Neuronal stem cell (in vitro differentiated cells): ENCODE measurements around the gene CNN3.

Experiments
- DNase-seq: peaks from one replicate; pipeline ENCODE4 v3.0.0-alpha.2; 2013; ENCODE audit warnings: low spot score
- H2AFZ ChIP-seq: one replicate; pipeline ENCODE4 v1.6.1; 2013; ENCODE audit warnings: mild to moderate bottlenecking, low read length, inconsistent platforms
- H2AK5ac ChIP-seq: 2 replicates; pipeline ENCODE4 v1.6.1; 2013; ENCODE audit warnings: low read depth, mild to moderate bottlenecking, inconsistent platforms, low read length, moderate library complexity, mixed read lengths
- H2BK120ac ChIP-seq: 2 replicates; pipeline ENCODE4 v1.6.1; 2013; ENCODE audit warnings: low read depth, mild to moderate bottlenecking, inconsistent platforms, low read length, moderate library complexity, mixed read lengths
- H2BK12ac ChIP-seq: one replicate; pipeline ENCODE4 v1.6.1; 2013; ENCODE audit warnings: low read length, inconsistent platforms
- H2BK15ac ChIP-seq: 2 replicates; pipeline ENCODE4 v1.6.1; 2013; ENCODE audit warnings: mild to moderate bottlenecking, low read length, inconsistent platforms, mixed read lengths
- H2BK5ac ChIP-seq: one replicate; pipeline ENCODE4 v1.6.1; 2013; ENCODE audit warnings: inconsistent platforms, mild to moderate bottlenecking, low read length, moderate library complexity
- H3K14ac ChIP-seq: one replicate; pipeline ENCODE4 v1.6.1; 2013; ENCODE audit warnings: low read length, inconsistent platforms
- H3K18ac ChIP-seq: 2 replicates; pipeline ENCODE4 v1.6.1; 2013; ENCODE audit warnings: low read length, inconsistent platforms
- H3K23ac ChIP-seq: 2 replicates; pipeline ENCODE4 v1.6.1; 2013; ENCODE audit warnings: low read depth, mild to moderate bottlenecking, mixed read lengths, low read length, inconsistent platforms; ENCODE audit not compliant: poor library complexity
- H3K27ac ChIP-seq: replicated peaks from 3 replicates; pipeline ENCODE4 v1.5.1; 2013; ENCODE audit warnings: low read length, inconsistent platforms
- H3K27me3 ChIP-seq, 3 experiments: 2 replicates each; pipeline ENCODE4 v1.6.1; 2013; ENCODE audit warnings: low read length in 3 of 3, mild to moderate bottlenecking in 2 of 3, inconsistent platforms in 1 of 3, low read depth in 1 of 3, mixed read lengths in 1 of 3, moderate library complexity in 1 of 3; ENCODE audit not compliant: control insufficient read depth in 3 of 3, insufficient read depth in 3 of 3
- H3K36me3 ChIP-seq, 2 donors: replicated peaks in 1 of 2; 2 replicates each; pipeline ENCODE4 v1.6.1; 2013; ENCODE audit warnings: low read length in 2 of 2; ENCODE audit not compliant: control insufficient read depth in 2 of 2, insufficient read depth in 2 of 2
- H3K4ac ChIP-seq: 2 replicates; pipeline ENCODE4 v1.6.1; 2013; ENCODE audit warnings: inconsistent platforms, mild to moderate bottlenecking, low read length, moderate library complexity
- H3K4me1 ChIP-seq, 2 donors: 1 replicate in 1 of 2; 2 replicates in 1 of 2; pipeline ENCODE4 v1.6.1; 2013; ENCODE audit warnings: low read length in 2 of 2, low read depth in 1 of 2; ENCODE audit not compliant: control insufficient read depth in 2 of 2, insufficient read depth in 1 of 2
- H3K4me2 ChIP-seq: one replicate; pipeline ENCODE4 v1.6.1; 2013; ENCODE audit warnings: mild to moderate bottlenecking, low read length, inconsistent platforms; ENCODE audit not compliant: insufficient read depth, poor library complexity, severe bottlenecking
- H3K4me3 ChIP-seq, 2 donors: 2 replicates each; pipeline ENCODE4 v1.5.1; 2013; ENCODE audit warnings: low read length in 2 of 2, mild to moderate bottlenecking in 2 of 2, inconsistent platforms in 1 of 2, moderate library complexity in 1 of 2
- H3K79me1 ChIP-seq: one replicate; pipeline ENCODE4 v1.6.1; 2013; ENCODE audit warnings: low read depth, mild to moderate bottlenecking, inconsistent platforms, low read length, moderate library complexity
- H3K9ac ChIP-seq: one replicate; pipeline ENCODE4 v1.6.1; 2013; ENCODE audit warnings: mild to moderate bottlenecking, low read depth, low read length, inconsistent platforms; ENCODE audit not compliant: poor library complexity
- H3K9me3 ChIP-seq, 2 donors: replicated peaks in 1 of 2; 2 replicates each; pipeline versions ENCODE3 to v1.6.1; 2013; ENCODE audit warnings: low read length in 2 of 2, mild to moderate bottlenecking in 2 of 2, inconsistent platforms in 1 of 2, low read depth in 1 of 2, mixed read lengths in 1 of 2, moderate library complexity in 1 of 2; ENCODE audit not compliant: control insufficient read depth in 2 of 2, insufficient read depth in 1 of 2
- H4K8ac ChIP-seq: one replicate; pipeline ENCODE4 v1.6.1; 2013; ENCODE audit warnings: low read depth, mild to moderate bottlenecking, inconsistent platforms, low read length, moderate library complexity
- H4K91ac ChIP-seq: one replicate; pipeline ENCODE4 v1.6.1; 2013; ENCODE audit warnings: low read length, low read depth, mild to moderate bottlenecking, inconsistent platforms; ENCODE audit not compliant: poor library complexity
- WGBS, 2 donors: extraction: QIAGEN DNeasy Blood & Tissue Kit; methylation state at CpG; one replicate each; pipeline ENCODE4 v1.1.7; 2013; ENCODE audit warnings: missing lambda C conversion rate in 2 of 2, mixed read lengths in 1 of 2; ENCODE audit not compliant: insufficient read length in 2 of 2, insufficient replicate concordance in 1 of 2; ENCODE audit errors: extremely low coverage in 2 of 2; 5-methylcytosine and 5-hydroxymethylcytosine counted together

Gene CNN3

GRCh38 chr1:94876362-94876761, 50.5 kb downstream of the CNN3 start:
- H3K36me3 ChIP-seq: no peaks in the 10 kb centered on the region
- no CpG with 5 or more reads among the region's 3 CpGs for WGBS, 2 donors
- no peak overlapping the region for H2BK5ac ChIP-seq

DNA sequence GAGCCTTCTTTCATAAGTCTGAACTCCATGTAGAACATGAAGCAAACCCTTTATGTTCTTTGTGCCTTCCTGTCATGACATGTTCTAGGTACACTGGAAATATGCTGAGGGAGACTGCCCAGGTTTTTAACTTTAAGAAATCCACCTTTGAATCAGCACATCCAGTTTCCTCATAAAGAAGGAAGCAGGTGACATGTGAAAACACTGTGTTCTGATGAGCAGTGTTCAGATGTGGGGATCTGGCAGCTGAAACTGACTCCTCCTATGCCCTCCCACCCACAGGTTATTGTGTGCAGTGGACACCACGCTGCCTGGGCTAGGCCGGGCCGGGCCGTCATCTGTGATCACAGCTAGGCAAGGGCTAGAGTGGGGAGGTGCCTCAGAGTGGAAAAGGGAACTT, 51.1 kb downstream of the CNN3 start:
- Histone ChIP-seq H3K27me3 (no peaks in the 10 kb centered on the region), H3K14ac (no peak overlapping the region), H2BK5ac (no peak overlapping the region), H2AK5ac (no peak overlapping the region), H3K4me2 (no peak overlapping the region), H2BK120ac (no peak overlapping the region), H3K79me1 (no peaks in the 10 kb centered on the region), H4K91ac (no peak overlapping the region), H3K4me1 (peaks cover 1 to 18% of the 10 kb centered on the region in 2 donors), H2BK12ac (no peak overlapping the region), H4K8ac (no peak overlapping the region), H3K9ac (no peak overlapping the region), H3K4ac (no peak overlapping the region), H3K9me3 (no peaks in the 10 kb centered on the region), H3K4me3 (no peak overlapping the region), H3K27ac (no peak overlapping the region), H3K36me3 (no peaks in the 10 kb centered on the region), H3K18ac (no peak overlapping the region), H3K23ac (no peak overlapping the region), H2AFZ (no peak overlapping the region), H2BK15ac (no peak overlapping the region)
- no CpG with 5 or more reads among the region's 4 CpGs for WGBS, 2 donors
- no peak for DNase-seq

More at GRCh38 chr1:94876362-94876761, 50.5 kb downstream of the CNN3 start:
- H3K4me3 ChIP-seq: no peak overlapping the region
- H3K4me1 ChIP-seq: peaks cover under 1 to 18% of the 10 kb centered on the region in 2 donors
- H3K27ac ChIP-seq: no peak overlapping the region
- H2BK15ac ChIP-seq: no peak overlapping the region
- no peak overlapping the region for H3K18ac ChIP-seq
- no peak overlapping the region for H3K4ac ChIP-seq
- H3K23ac ChIP-seq: no peak overlapping the region
- no peak overlapping the region for H4K91ac ChIP-seq
- no peak overlapping the region for H2AK5ac ChIP-seq
- no peak overlapping the region for H3K4me2 ChIP-seq
- H2BK120ac ChIP-seq: no peak overlapping the region
- H4K8ac ChIP-seq: no peak overlapping the region
- H3K9ac ChIP-seq: no peak overlapping the region
- no peak overlapping the region for H3K14ac ChIP-seq
- no peaks in the 10 kb centered on the region for H3K27me3 ChIP-seq
- no peaks in the 10 kb centered on the region for H3K9me3 ChIP-seq
- no peak overlapping the region for H2AFZ ChIP-seq
- no peak for DNase-seq
- no peaks in the 10 kb centered on the region for H3K79me1 ChIP-seq
- no peak overlapping the region for H2BK12ac ChIP-seq

DNA sequence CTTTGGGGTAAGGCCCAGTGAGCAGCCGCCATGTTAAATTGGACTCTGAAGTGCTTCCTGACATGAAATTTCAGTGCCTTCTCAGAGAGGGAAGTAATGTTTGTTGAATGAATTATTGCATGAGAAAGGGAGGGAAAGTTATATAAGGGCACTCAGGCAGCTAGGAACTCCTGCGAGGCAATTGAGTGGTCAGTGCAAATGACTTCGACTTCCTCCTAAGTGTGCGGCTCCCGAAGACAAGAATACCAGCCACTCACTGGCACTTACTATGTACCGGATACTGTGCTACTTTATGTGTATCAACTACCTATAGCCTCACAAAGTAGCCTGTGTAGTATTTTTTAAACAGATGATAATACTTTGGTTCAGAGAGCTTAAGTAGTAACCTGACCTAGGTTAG, 52.5 kb downstream of the CNN3 start:
- Histone ChIP-seq H2BK15ac (no peak overlapping the region), H3K36me3 (no peaks in the 10 kb centered on the region), H4K8ac (no peak overlapping the region), H2BK5ac (no peak overlapping the region), H3K9ac (no peak overlapping the region), H3K27ac (no peak overlapping the region), H2BK12ac (no peak overlapping the region), H3K18ac (no peak overlapping the region), H3K14ac (no peak overlapping the region), H3K4me2 (no peak overlapping the region), H3K27me3 (no peaks in the 10 kb centered on the region), H3K9me3 (no peaks in the 10 kb centered on the region), H3K23ac (no peak overlapping the region), H3K4me1 (peaks cover 1 to 18% of the 10 kb centered on the region in 2 donors), H3K4ac (no peak overlapping the region), H3K79me1 (no peaks in the 10 kb centered on the region), H2AK5ac (no peak overlapping the region), H2AFZ (no peak overlapping the region), H2BK120ac (no peak overlapping the region), H4K91ac (no peak overlapping the region), H3K4me3 (no peak overlapping the region)
- WGBS, 2 donors: no CpG with 5 or more reads among the region's 6 CpGs
- DNase-seq: no peak

- H4K8ac ChIP-seq: no peak overlapping the region
- no peaks in the 10 kb centered on the region for H3K9me3 ChIP-seq
- H2BK120ac ChIP-seq: no peak overlapping the region
- DNase-seq: no peak
- H3K4me2 ChIP-seq: no peak overlapping the region
- H3K23ac ChIP-seq: no peak overlapping the region
- H3K18ac ChIP-seq: no peak overlapping the region
- H3K4ac ChIP-seq: no peak overlapping the region
- no peak overlapping the region for H2AK5ac ChIP-seq
- H3K4me1 ChIP-seq: peaks cover 2 to 18% of the 10 kb centered on the region in 2 donors
- no peak overlapping the region for H3K27ac ChIP-seq
- no peak overlapping the region for H2BK15ac ChIP-seq
- no peak overlapping the region for H2BK5ac ChIP-seq
- no peak overlapping the region for H3K14ac ChIP-seq
- WGBS, 2 donors: no CpG with 5 or more reads among the region's 7 CpGs
- H3K27me3 ChIP-seq: no peaks in the 10 kb centered on the region
- H3K79me1 ChIP-seq: no peaks in the 10 kb centered on the region
- no peak overlapping the region for H3K9ac ChIP-seq
- no peak overlapping the region for H3K4me3 ChIP-seq
- H4K91ac ChIP-seq: no peak overlapping the region
- no peak overlapping the region for H2BK12ac ChIP-seq
- peak overlapping the region; percentile 6 for H2AFZ ChIP-seq
- H3K36me3 ChIP-seq: no peaks in the 10 kb centered on the region
Measured at GRCh38 chr1:94873520-94874351, 53.2 kb downstream of the CNN3 start.
